HUES64 (cell line): ENCODE data around the gene OSGEP.

Source experiments
- H3K27ac ChIP-seq: 2 replicates; pipeline ENCODE4 v1.7.0; 2013; ENCODE audit warnings: low read depth, low read length, inconsistent platforms
- H3K27me3 ChIP-seq: 2 replicates; pipeline ENCODE4 v1.6.1; 2013; ENCODE audit warnings: mild to moderate bottlenecking, low read length; ENCODE audit not compliant: insufficient read depth
- H3K36me3 ChIP-seq: 2 replicates; pipeline ENCODE4 v1.6.1; 2013; ENCODE audit warnings: mild to moderate bottlenecking, low read length; ENCODE audit not compliant: insufficient read depth
- H3K4me1 ChIP-seq: 2 replicates; pipeline ENCODE4 v1.6.1; 2013; ENCODE audit warnings: mild to moderate bottlenecking, low read length, moderate library complexity; ENCODE audit not compliant: insufficient read depth
- H3K4me3 ChIP-seq: 2 replicates; pipeline ENCODE4 v1.5.1; 2013; ENCODE audit warnings: mild to moderate bottlenecking, low read length, moderate library complexity
- H3K9ac ChIP-seq: 2 replicates; pipeline ENCODE4 v1.6.1; 2013; ENCODE audit warnings: mild to moderate bottlenecking, low read depth, low read length
- H3K9me3 ChIP-seq: 2 replicates; pipeline ENCODE4 v1.6.1; 2013; ENCODE audit warnings: low read depth, low read length; ENCODE audit not compliant: insufficient read depth
- WGBS: fragments of 150-250, 120-280 bp; methylation state at CpG from one replicate; pipeline ENCODE4 v1.1.7; 2013; ENCODE audit warnings: missing lambda C conversion rate; 5-methylcytosine and 5-hydroxymethylcytosine counted together

OSGEP gene

GRCh38 chr14:20428802-20429201, 25.8 kb downstream of the OSGEP start:
- 78% methylated on average over 5 of the region's 5 CpGs for WGBS
- Histone ChIP-seq H3K36me3 (no peaks in the 10 kb centered on the region), H3K9ac (no peak overlapping the region), H3K4me3 (no peak overlapping the region), H3K9me3 (no peaks in the 10 kb centered on the region), H3K27me3 (no peaks in the 10 kb centered on the region), H3K4me1 (peaks cover 10% of the 10 kb centered on the region; the same call in 1 of the 2 replicates), H3K27ac (no peak overlapping the region)

DNA sequence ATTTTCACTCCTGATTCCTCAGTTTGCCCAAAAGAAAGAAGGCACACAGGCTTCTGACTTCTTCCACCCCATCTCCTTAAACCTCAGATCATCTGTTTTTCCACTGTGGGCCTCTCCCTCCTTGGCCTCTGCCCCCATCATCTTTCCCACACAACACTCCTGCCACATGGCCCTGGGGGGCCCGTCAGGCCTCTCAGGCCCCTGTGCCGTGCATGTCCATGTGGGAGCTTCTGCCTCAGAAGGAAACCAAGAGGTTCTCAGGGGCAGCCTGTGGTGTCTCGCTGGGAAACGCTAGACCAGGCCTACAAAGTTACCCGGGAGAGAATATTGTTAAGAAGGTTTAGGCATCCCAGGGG, 26.6 kb downstream of the OSGEP start:
- no peaks in the 10 kb centered on the region for H3K36me3 ChIP-seq
- no peaks in the 10 kb centered on the region for H3K27me3 ChIP-seq
- H3K27ac ChIP-seq: no peak overlapping the region
- WGBS: 86% methylated on average over 5 of the region's 5 CpGs
- H3K4me1 ChIP-seq: peaks cover 10% of the 10 kb centered on the region; the same call in 1 of the 2 replicates
- H3K4me3 ChIP-seq: no peak overlapping the region
- H3K9me3 ChIP-seq: no peaks in the 10 kb centered on the region
- no peak overlapping the region for H3K9ac ChIP-seq

DNA sequence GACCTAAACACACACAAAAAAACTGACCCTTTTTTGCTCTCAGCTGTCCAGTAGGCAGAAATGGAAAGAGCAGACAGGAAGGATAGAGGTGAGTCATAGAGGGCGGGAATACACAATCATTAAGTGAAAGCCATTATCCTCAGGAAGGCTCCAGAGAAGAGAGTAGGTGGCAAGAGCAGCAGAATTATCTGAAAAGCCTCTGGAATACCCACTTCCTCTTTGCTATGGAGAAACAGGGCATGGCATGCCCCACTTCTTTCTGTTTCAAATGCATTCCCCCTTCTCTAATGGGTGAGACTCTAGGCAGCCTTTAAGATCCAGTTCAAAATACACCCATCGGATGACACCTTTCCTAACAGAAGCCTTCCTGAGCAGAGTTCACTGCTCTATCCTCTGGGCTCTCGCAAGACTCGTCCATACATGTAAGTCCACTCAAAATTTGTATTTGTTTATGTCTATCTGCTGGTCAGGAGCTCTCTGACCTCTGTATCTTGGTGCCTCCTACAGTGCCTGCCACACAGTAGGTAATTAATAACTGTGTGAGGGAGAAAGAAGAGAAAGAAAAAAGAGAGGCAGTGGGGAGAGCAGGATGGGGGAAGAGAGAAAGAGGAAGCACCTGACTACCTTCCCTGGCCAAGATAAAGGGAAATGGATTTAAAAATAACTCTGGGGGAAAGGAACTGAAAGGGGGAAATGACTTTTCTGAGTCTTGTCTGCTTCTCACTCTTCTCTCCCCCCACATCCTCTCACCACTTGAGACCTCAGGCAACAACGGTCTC, 27.2 kb downstream of the OSGEP start:
- 83% methylated on average over 5 of the region's 5 CpGs for WGBS
- Histone ChIP-seq H3K9ac (no peak overlapping the region), H3K27ac (no peak overlapping the region), H3K9me3 (no peaks in the 10 kb centered on the region), H3K4me3 (no peak overlapping the region), H3K36me3 (no peaks in the 10 kb centered on the region), H3K27me3 (no peaks in the 10 kb centered on the region), H3K4me1 (peaks cover 10% of the 10 kb centered on the region; the same call in 1 of the 2 replicates)

- Histone ChIP-seq H3K4me3 (no peak overlapping the region), H3K9ac (no peak overlapping the region), H3K4me1 (peaks cover 15% of the 10 kb centered on the region), H3K9me3 (no peaks in the 10 kb centered on the region), H3K27ac (no peak overlapping the region), H3K36me3 (no peaks in the 10 kb centered on the region), H3K27me3 (no peaks in the 10 kb centered on the region)
- WGBS: 34% methylated on average over 2 of the region's 2 CpGs
Observed at GRCh38 chr14:20424851-20425250, 29.8 kb downstream of the OSGEP start.

- 90% methylated on average over 2 of the region's 2 CpGs for WGBS
Observed at GRCh38 chr14:20422886-20423285, 31.7 kb downstream of the OSGEP start.

DNA sequence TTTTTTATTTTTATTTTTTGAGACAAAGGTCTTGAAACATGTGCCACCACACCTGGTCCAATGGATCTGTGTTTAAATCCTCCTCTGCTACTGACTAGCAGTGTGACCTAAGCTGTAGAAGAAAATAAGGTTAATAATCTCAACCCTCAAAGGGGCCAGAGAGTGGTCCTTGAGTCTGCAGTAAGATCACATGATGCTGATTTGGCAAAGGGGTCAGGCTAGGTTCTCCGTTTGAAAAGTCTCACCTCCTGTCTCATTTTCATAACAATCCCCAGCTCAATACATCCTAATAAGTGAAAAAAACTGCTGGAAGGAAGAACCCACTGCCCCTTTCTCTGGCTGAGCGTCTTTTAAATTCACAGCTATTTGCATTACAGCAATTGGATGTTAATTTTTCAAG, 33.3 kb downstream of the OSGEP start:
- H3K4me1 ChIP-seq: peaks cover 5% of the 10 kb centered on the region; the same call in 1 of the 2 replicates
- no peak overlapping the region for H3K9ac ChIP-seq
- 11% methylated on average over 2 of the region's 2 CpGs for WGBS
- no peaks in the 10 kb centered on the region for H3K9me3 ChIP-seq
- H3K27me3 ChIP-seq: no peaks in the 10 kb centered on the region
- peak overlapping the region; percentile 47; the same call in 1 of the 2 replicates for H3K27ac ChIP-seq
- H3K36me3 ChIP-seq: no peaks in the 10 kb centered on the region
- no peak overlapping the region for H3K4me3 ChIP-seq

More at GRCh38 chr14:20422886-20423285, 31.7 kb downstream of the OSGEP start:
- no peaks in the 10 kb centered on the region for H3K27me3 ChIP-seq
- peaks cover 14% of the 10 kb centered on the region for H3K4me1 ChIP-seq
- no peaks in the 10 kb centered on the region for H3K9me3 ChIP-seq
- no peak overlapping the region for H3K9ac ChIP-seq
- no peak overlapping the region for H3K4me3 ChIP-seq
- no peaks in the 10 kb centered on the region for H3K36me3 ChIP-seq
- H3K27ac ChIP-seq: no peak overlapping the region

- Histone ChIP-seq H3K36me3 (no peaks in the 10 kb centered on the region), H3K4me1 (peaks cover 8% of the 10 kb centered on the region), H3K27me3 (no peaks in the 10 kb centered on the region), H3K9ac (no peak overlapping the region), H3K4me3 (no peak overlapping the region), H3K9me3 (no peaks in the 10 kb centered on the region), H3K27ac (no peak overlapping the region)
- 92% methylated on average over 1 of the region's 1 CpG for WGBS
Observed at GRCh38 chr14:20419419-20419818, 35.2 kb downstream of the OSGEP start.

- H3K4me3 ChIP-seq: no peak overlapping the region
- no peak overlapping the region for H3K27ac ChIP-seq
- H3K36me3 ChIP-seq: no peaks in the 10 kb centered on the region
- peaks cover 13% of the 10 kb centered on the region for H3K4me1 ChIP-seq
- H3K9me3 ChIP-seq: no peaks in the 10 kb centered on the region
- WGBS: 84% methylated on average over 2 of the region's 2 CpGs
- H3K27me3 ChIP-seq: no peaks in the 10 kb centered on the region
- H3K9ac ChIP-seq: no peak overlapping the region
Observed at GRCh38 chr14:20418501-20418909, 36.1 kb downstream of the OSGEP start.

DNA sequence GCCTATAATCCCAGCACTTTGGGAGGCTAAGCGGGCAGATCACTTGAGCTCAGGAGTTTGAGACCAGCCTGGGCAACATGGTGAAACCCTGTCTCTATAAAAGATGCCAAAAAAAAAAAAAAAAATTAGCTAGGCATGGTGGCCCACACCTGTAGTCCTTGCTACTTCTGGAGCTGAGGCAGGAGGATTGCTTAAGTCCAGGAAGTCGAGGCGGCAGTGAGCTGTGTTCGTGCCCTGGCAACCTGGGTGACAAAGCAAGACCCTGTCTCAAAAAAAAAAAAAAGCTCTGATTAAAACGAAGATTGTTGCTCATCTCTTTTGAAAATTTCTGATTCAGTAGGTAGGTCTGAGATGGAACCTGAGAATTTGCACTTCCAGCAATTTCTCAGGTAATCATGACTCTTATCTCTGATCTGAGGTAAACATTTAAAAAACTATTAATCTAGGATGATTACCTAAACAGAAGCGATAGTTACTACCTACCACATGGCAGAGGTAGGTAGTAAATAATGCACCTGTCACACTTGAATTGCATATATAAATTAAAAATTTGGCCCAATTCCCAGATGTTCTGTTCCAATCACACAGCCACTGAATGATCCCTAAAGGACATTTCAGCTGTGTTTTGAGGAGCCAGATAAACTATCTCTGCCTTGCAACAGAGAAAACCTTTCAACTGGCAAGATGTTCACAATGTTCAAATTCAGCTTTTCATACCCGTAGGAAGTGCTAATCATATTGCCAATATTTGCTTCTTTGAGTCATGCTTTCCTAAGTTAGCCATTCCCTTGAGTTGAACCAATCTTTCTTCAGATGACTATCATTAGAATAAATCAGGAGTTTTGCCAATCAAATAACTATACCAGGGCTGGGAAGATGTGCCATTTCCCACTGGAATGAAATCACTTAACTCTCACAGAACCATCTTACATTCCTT, 37.1 kb downstream of the OSGEP start:
- no peak overlapping the region for H3K27ac ChIP-seq
- no peaks in the 10 kb centered on the region for H3K36me3 ChIP-seq
- no peaks in the 10 kb centered on the region for H3K27me3 ChIP-seq
- H3K4me3 ChIP-seq: no peak overlapping the region
- H3K9ac ChIP-seq: no peak overlapping the region
- H3K4me1 ChIP-seq: peaks cover 13% of the 10 kb centered on the region
- WGBS: 90% methylated on average over 6 of the region's 7 CpGs
- no peaks in the 10 kb centered on the region for H3K9me3 ChIP-seq

- Histone ChIP-seq H3K4me3 (no peak overlapping the region), H3K27me3 (no peaks in the 10 kb centered on the region), H3K9me3 (no peaks in the 10 kb centered on the region), H3K36me3 (no peaks in the 10 kb centered on the region), H3K9ac (no peak overlapping the region), H3K27ac (no peak overlapping the region), H3K4me1 (peaks cover 15% of the 10 kb centered on the region)
- WGBS: 90% methylated on average over 2 of the region's 2 CpGs
Observed at GRCh38 chr14:20416223-20416622, 38.4 kb downstream of the OSGEP start.

GRCh38 chr14:20415782-20416206, 38.8 kb downstream of the OSGEP start:
- H3K27ac ChIP-seq: no peak overlapping the region
- H3K4me3 ChIP-seq: no peak overlapping the region
- WGBS: 70% methylated on average over 2 of the region's 3 CpGs
- H3K27me3 ChIP-seq: no peaks in the 10 kb centered on the region
- H3K36me3 ChIP-seq: no peaks in the 10 kb centered on the region
- no peaks in the 10 kb centered on the region for H3K9me3 ChIP-seq
- no peak overlapping the region for H3K9ac ChIP-seq
- peaks cover 13% of the 10 kb centered on the region for H3K4me1 ChIP-seq
